NT2/D1 (cell line): ENCODE results near the gene RBMS1.

Experiments used
- DNase-seq: peaks from one replicate; pipeline ENCODE4 v3.0.0-alpha.2; 2011; ENCODE audit warnings: low read depth, low spot score
- H3K27me3 ChIP-seq: 2 replicates; pipeline ENCODE4 v1.6.0; 2011; ENCODE audit warnings: mild to moderate bottlenecking; ENCODE audit not compliant: insufficient read length, insufficient read depth
- H3K36me3 ChIP-seq: 2 replicates; pipeline ENCODE4 v1.6.1; 2011; ENCODE audit warnings: mild to moderate bottlenecking, low read length, mixed read lengths; ENCODE audit not compliant: insufficient read depth, insufficient read length
- H3K4me1 ChIP-seq: 2 replicates; pipeline ENCODE4 v1.5.1; 2011; ENCODE audit not compliant: insufficient read depth, insufficient read length
- H3K4me3 ChIP-seq: 2 replicates; pipeline ENCODE4 v1.5.1; 2011; ENCODE audit warnings: low read depth; ENCODE audit not compliant: insufficient read length
- H3K9ac ChIP-seq: 2 replicates; pipeline ENCODE4 v1.6.0; 2011; ENCODE audit warnings: low read depth; ENCODE audit not compliant: insufficient read length
- H3K9me3 ChIP-seq: 2 replicates; pipeline ENCODE4 v1.5.1; 2011; ENCODE audit warnings: mild to moderate bottlenecking, low read length; ENCODE audit not compliant: insufficient read depth
- SUZ12 ChIP-seq: IDR thresholded peaks from 2 replicates; pipeline ENCODE4 v1.6.1; 2011; ENCODE audit not compliant: insufficient read length, insufficient read depth; ENCODE audit errors: extremely low read depth
- YY1 ChIP-seq: IDR thresholded peaks from 2 replicates; pipeline ENCODE4 v1.6.1; 2011; ENCODE audit not compliant: insufficient read length, insufficient read depth
- ZNF274 ChIP-seq: IDR thresholded peaks from 2 replicates; pipeline ENCODE4 v1.6.1; 2011; ENCODE audit warnings: mild to moderate bottlenecking, low read depth, low read length

RBMS1 gene

DNA sequence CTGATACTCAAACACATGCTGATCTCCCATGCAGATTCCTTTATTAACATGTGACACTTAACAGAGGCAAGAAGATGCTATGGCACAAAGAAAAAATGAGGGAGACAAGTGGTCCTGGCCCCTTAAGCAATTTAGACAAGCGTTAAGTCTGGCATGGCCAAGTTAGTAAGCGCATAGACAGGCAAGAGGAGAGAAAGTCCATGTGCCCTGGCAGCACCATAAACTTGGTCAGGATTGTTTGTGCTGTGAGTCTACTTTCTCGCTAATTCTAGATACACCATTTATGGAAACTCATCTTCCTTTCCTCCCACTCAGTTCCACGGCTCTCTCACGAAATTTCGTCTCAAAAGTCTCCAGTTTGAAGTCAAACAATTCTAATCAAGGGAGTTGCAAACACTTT, 138.9 kb downstream of the RBMS1 start:
- H3K9ac ChIP-seq, result no peak overlapping the region

GRCh38 chr2:160353813-160354212, 139.8 kb downstream of the RBMS1 start:
- H3K9ac ChIP-seq, result no peak overlapping the region
- no peaks in the 10 kb centered on the region for H3K9me3 ChIP-seq
- DNase-seq, result no peak
- no peaks in the 10 kb centered on the region for H3K27me3 ChIP-seq
- H3K4me1 ChIP-seq, result no peaks in the 10 kb centered on the region
- no peak overlapping the region for H3K4me3 ChIP-seq
- peaks cover 22% of the 10 kb centered on the region for H3K36me3 ChIP-seq
- TF ChIP-seq YY1 (no peak), SUZ12 (no peak), ZNF274 (no peak)

More for the DNA sequence above, 138.9 kb downstream of the RBMS1 start:
- Histone ChIP-seq H3K9me3 (no peaks in the 10 kb centered on the region), H3K27me3 (no peaks in the 10 kb centered on the region), H3K36me3 (peaks cover 22% of the 10 kb centered on the region), H3K4me1 (no peaks in the 10 kb centered on the region), H3K4me3 (no peak overlapping the region)
- no peak for DNase-seq
- TF ChIP-seq YY1 (no peak), SUZ12 (no peak), ZNF274 (no peak)

DNA sequence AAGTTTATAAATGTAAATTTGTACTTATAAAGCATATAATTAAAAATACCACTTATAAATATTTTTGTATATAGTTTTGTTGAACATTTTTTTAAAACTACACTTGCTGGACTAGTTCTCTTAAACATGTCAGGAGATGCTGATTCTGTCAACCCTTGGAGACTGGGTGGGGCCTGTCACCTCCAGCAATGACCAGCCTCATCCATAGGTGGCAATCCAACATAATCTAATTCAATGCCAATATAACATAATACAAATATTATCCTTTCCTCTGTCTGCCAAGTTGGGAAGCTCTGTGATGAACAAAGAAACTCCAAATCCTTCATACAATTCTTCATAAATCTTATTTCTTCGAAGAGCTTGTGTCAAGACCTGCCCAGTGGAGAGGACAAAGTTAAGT, 140.4 kb downstream of the RBMS1 start:
- DNase-seq, result no peak
- Histone ChIP-seq H3K4me3 (no peak overlapping the region), H3K36me3 (peaks cover 22% of the 10 kb centered on the region), H3K9ac (no peak overlapping the region), H3K4me1 (no peaks in the 10 kb centered on the region), H3K9me3 (no peaks in the 10 kb centered on the region), H3K27me3 (no peaks in the 10 kb centered on the region)
- no peak for TF ChIP-seq YY1
- TF ChIP-seq ZNF274, result no peak
- no peak for TF ChIP-seq SUZ12

DNA sequence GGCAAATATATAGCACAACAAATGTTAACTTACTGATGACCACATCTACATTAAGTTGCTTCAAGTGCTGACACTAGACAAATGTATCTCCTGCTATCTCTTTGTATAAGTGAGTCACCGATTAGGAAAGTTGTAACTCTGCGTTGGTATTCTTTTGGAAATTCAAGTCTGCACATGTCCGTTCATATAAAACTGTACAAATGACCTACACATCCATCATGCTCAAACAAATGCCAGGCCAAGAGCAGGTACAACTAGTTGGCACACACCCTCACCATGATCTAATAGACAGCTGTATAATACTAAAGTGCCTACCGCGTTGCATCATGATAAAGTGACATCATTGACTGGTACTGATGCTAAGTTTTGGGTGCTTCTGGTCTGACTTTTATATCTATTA, 141.1 kb downstream of the RBMS1 start:
- Histone ChIP-seq H3K9me3 (no peaks in the 10 kb centered on the region), H3K4me1 (no peaks in the 10 kb centered on the region), H3K4me3 (no peak overlapping the region), H3K27me3 (no peaks in the 10 kb centered on the region), H3K9ac (no peak overlapping the region), H3K36me3 (peaks cover 22% of the 10 kb centered on the region)
- no peak for TF ChIP-seq SUZ12
- TF ChIP-seq ZNF274, result no peak
- TF ChIP-seq YY1, result no peak
- no peak for DNase-seq

GRCh38 chr2:160351956-160352355, 141.7 kb downstream of the RBMS1 start:
- H3K27me3 ChIP-seq, result no peaks in the 10 kb centered on the region
- H3K4me1 ChIP-seq, result no peaks in the 10 kb centered on the region
- no peaks in the 10 kb centered on the region for H3K9me3 ChIP-seq
- H3K4me3 ChIP-seq, result no peak overlapping the region
- H3K36me3 ChIP-seq, result peaks cover 22% of the 10 kb centered on the region
- no peak for DNase-seq
- no peak for TF ChIP-seq SUZ12
- no peak for TF ChIP-seq ZNF274
- no peak for TF ChIP-seq YY1
- no peak overlapping the region for H3K9ac ChIP-seq

- no peaks in the 10 kb centered on the region for H3K4me1 ChIP-seq
- H3K9ac ChIP-seq, result no peak overlapping the region
- no peak overlapping the region for H3K4me3 ChIP-seq
- no peaks in the 10 kb centered on the region for H3K9me3 ChIP-seq
- no peak for DNase-seq
- peaks cover 11% of the 10 kb centered on the region for H3K36me3 ChIP-seq
- no peaks in the 10 kb centered on the region for H3K27me3 ChIP-seq
- TF ChIP-seq YY1, result no peak
- TF ChIP-seq ZNF274, result no peak
- TF ChIP-seq SUZ12, result no peak
Observed at GRCh38 chr2:160349306-160349705, 144.3 kb downstream of the RBMS1 start.

DNA sequence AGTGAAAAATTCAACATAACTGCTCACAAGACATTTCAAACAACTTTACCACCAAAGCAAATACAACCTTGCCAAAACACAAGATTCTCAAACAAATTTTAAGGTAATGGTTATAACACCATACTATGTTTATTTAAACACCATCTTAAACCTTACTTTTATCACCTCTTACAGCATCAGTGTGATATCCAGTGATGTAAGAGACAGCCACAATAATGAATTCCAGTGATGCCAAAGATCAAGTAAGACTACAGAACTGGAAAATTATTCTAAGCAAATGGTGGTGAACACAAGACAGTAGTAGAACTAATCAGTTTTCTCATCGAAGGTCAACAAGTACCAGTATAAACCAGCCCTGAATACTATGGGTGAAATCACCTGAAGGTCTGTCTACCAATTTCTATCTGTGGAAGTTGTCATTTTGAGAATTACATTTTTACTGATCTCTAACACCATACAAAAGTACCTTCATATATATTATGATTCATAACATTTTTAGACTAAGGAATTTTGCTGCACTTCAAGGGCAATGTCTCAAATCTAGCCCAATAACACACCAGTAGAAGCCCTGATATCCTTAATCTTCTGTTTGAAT, 146.2 kb downstream of the RBMS1 start:
- H3K36me3 ChIP-seq, result peaks cover 11% of the 10 kb centered on the region
- H3K9ac ChIP-seq, result no peak overlapping the region
- no peak for DNase-seq
- no peaks in the 10 kb centered on the region for H3K27me3 ChIP-seq
- no peaks in the 10 kb centered on the region for H3K4me1 ChIP-seq
- H3K4me3 ChIP-seq, result no peak overlapping the region
- TF ChIP-seq YY1, result no peak
- TF ChIP-seq SUZ12, result no peak
- TF ChIP-seq ZNF274, result no peak
- H3K9me3 ChIP-seq, result no peaks in the 10 kb centered on the region
